GM18499 (cell line): ENCODE results near the gene CDC25C.
"Not testable (repeated sequence)": the region's sequence is repeated elsewhere in the genome, so short reads cannot be mapped to it uniquely, and the experiment has no call there.

Source experiments
- ATAC-seq: cut with Tn5 transposase; IDR thresholded peaks from one replicate; pipeline ENCODE4 v1.9.1; 2021; ENCODE audit warnings: moderate number of reproducible peaks; ENCODE audit not compliant: insufficient read depth, unreplicated experiment

Gene CDC25C

DNA sequence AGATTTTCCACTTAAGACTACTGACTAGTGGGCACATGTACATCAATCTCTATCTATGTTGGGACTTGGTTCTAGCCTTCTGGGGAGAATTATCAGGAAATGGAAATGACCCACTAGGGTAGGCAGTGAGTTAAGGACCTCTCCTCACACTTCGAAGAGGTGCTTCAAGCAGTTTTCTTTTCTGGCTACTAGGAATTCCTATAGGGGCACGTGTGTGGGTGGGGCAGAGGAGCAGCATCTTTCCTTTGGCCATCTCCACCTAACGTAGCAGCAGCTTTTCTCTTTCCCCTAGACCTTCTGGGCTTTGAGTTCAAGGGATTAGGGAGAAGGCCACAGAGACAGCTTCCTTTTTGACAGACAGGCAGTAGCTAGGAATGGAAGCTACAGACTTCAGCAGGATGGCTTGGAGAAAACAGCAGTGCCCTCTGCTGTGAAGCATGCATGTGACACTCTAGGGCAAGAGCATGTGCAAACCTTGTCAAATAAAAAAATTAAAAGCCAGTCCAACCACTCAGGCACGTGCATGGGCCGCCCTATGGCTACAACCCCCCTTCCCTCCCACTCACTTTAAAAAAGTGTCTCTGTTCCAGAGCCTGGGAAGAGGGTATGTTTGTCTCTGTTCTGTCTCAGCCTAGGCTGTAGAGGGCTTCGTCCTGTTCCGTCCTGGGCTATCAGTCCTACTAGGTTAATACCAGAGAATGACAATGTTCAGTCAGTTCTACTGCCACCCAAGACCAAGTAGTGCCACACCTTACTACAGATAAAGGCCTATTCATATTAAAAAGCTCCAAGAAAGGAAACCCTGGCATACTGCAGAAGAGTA lies 48.5 kb downstream of the CDC25C start:
- ATAC-seq, result no peak

DNA sequence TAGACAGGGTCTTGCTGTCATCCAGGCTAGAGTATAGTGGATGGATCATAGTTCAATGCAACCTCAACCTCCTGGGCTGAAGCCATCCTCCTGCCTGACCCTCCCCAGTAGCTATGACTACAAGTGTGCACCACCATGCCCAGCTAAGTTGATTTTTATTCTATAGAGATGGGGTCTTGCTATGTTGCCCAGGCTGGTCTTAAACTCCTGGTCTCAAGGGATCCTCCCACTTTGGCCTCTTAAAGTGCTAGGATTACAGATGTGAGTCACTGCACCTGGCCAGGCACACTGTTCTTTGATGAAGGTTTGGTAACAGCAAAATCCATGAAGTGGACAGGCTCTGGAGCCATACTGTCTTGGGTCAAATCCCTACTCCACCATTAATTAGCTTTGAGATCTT lies 50.7 kb downstream of the CDC25C start:
- ATAC-seq, result no peak

DNA sequence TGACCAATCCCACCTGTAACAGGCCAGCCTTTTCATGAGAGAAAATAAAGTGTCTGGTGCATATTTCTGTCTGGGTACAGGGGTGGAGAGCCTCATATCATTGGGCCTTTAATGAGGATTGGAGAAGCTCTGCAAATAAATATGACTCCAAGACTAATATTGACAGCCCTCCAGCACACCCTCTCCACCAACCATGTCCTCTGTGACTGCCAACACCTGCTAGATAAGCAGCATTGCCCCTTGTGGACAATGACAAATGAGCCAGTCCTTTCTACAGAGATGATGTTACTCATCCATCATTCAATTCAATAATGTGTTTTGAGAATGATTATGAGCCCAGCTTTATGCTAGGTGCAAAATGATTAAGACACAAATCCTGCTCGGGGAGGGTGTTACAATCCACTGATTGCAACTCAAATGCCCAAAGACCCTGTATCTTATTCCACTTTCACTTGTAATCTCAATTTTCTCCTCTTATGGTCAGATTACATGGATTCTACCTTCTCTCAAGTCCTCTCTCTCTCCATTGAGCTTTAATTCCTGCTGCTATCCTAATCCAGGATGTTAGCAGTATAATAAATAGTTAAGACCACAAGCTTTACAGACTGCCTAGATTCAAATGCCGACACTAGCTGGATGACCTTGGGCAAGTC lies 55.1 kb downstream of the CDC25C start:
- no peak for ATAC-seq

DNA sequence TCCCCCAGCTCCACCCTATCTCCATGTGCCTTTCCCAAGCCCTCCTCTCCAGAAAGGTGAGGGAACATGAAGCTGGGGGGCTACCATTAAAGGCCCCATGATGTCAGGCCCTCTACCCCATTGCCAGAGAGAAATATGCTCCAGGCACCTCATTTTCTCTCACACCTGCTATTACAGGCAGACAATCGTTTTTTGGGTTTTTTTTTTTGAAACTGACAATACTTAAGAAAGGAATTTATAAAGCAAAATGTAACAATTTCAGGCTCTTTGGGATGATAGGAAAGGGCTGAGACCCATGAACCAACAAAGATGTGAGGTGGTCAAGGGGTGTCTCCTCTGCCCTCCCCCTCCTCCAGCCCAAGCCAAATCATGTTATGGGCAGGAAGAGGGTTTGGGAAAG lies 55.7 kb downstream of the CDC25C start:
- ATAC-seq, result no peak

- no peak for ATAC-seq
These were observed 56.2 kb downstream of the CDC25C start for GRCh38 chr5:138275379-138275782.

DNA sequence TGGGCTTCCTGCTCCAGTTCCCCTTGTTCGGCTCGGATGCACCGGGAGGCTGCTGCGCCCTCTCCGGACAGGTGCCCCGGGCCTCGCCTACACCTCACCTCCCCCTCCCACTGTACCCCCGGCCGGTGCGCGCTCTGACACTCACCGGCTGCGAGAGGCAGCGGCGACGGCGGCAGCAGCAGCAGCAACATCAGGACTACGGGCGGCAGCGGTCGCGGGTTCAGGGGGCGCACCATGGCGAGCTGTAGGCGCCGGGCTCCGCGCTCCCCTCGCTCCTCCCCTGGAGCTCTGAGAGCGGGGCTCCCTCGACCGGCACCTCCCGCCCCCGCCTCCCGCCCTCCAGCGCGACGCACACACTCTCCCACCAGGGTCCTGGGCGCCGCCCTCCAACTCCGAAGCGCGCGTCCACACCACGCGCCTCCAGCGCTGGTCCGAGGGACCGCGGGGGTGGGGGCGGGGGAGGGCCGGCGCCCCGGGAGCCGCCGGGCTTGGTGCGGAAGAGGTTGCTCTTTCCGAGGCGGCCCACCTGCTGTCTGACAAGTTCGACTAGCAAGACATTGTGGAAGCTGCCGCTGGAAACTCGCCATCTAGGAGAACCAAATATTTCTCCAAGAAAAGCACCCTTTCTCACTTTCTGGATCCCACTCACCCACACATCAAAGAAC lies 57.3 kb downstream of the CDC25C start, which contains the start of gene GFRA3:
Gene GFRA3, minus strand, starts transcription at position 433 of the 665 bp plus-strand sequence. Its CDS starts 197 bp downstream, at position 236.
- ATAC-seq, result no peak

GRCh38 chr5:138273834-138274188 lies 57.8 kb downstream of the CDC25C start:
- no peak for ATAC-seq

- ATAC-seq, result no peak
These were observed 58.9 kb downstream of the CDC25C start for GRCh38 chr5:138272681-138273080.

GRCh38 chr5:138271281-138271680 lies 60.3 kb downstream of the CDC25C start:
- no peak for ATAC-seq

GRCh38 chr5:138264183-138264582 lies 67.4 kb downstream of the CDC25C start:
- ATAC-seq, result no peak

GRCh38 chr5:138263581-138263980 lies 68.0 kb downstream of the CDC25C start:
- ATAC-seq, result no peak

DNA sequence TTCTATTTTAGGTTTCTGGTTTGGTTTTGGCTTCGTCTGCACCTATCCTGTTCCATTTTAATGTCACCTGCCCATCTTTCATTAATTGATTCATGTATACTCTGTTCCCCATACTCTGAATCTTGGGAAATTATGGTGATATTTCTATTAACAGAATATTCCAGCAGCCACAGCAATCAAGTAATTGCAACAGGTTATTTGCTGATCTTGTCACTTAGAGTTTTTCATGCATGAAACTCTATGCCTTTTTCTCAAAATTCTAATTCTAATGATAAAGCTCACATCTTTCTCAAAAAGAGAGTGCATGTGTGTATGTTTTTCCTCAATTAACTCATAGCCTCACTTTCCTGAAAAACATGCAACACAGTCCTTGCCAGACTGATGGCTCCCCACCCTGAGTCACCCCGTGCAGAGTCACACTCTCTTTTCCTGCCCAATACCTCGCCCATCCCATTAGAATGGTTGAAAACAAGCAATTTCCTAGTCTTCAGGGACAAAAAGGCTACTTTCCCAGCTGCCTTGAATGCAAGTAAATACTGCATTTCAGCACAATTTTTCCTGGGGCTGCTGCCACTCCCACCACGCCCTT lies 72.8 kb downstream of the CDC25C start:
- no peak for ATAC-seq

DNA sequence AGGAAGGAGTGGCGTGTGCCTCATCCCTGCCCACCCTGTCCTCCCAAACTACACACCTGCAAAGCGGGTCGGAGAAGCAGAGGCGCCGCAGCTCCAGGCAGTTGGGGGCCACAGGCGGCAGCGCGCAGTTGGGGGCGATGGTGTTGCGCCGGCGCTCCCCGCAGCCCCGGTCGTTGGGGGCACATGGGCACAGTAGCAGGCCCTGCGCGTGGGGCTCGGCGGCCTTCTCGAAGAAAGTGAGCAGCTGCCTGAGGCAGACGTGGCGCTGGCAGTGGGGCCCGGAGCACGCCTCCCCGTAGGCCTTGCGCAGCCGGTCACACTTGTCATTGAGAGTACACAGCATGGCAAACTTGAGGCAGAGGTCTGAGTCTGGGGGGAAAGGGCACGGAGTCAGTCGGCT lies 74.0 kb downstream of the CDC25C start:
- ATAC-seq, result no peak

DNA sequence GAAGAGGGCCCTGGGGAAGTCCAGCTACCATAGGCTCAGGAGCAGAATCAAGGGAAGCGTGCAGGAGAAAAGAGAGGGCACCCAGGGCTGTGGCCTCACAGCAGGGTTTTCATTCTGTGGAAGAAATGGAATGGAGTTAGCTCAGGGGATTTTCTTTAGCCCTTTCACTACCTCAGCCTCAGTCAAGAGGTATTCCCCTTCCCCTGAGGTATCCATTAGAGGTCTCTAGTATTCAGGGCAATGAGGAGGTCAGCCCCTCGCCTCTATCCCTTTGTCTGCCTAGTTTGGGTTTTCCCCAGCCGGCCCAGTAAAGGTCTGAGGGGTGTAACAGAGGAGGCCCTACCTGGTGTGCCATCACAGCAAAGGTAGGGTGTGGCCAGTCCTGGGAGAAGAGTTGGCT lies 78.7 kb downstream of the CDC25C start:
- no peak for ATAC-seq

DNA sequence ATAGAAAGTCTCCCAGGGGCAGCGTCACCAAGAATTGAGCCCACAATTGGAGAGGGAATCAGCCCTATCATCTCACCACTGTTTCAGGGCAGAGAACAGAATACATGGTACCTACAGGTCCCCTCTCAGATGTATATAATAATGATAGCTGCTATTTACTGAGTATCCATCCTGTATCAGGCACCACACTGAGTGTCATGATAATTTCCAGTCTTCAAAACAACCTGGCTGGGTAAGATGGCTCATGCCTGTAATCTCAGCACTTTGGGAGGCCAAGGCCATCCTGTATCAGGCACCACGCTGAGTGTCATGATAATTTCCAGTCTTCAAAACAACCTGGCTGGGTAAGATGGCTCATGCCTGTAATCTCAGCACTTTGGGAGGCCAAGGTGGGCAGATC lies 83.8 kb downstream of the CDC25C start:
- ATAC-seq, result not testable (repeated sequence)

GRCh38 chr5:138246822-138247221 lies 84.8 kb downstream of the CDC25C start:
- no peak for ATAC-seq

DNA sequence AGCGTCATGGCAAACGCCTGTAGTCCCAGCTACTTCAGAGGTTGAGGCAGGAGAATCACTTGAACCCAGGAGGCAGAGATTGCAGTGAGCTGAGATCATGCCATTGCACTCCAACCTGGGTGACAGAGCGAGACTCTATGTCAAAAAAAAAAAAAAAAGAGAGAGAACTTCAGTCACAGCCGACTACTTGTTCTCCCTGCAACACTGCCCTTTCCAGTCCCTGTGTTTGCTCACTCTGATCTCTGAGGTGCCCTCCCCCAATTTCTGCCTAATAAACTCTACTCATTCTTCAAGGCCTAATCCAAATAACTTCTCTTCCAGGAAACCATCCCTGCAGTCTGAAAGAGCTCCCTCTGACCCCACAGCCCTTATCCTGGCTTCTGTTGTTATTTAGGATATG lies 85.3 kb downstream of the CDC25C start:
- no peak for ATAC-seq

DNA sequence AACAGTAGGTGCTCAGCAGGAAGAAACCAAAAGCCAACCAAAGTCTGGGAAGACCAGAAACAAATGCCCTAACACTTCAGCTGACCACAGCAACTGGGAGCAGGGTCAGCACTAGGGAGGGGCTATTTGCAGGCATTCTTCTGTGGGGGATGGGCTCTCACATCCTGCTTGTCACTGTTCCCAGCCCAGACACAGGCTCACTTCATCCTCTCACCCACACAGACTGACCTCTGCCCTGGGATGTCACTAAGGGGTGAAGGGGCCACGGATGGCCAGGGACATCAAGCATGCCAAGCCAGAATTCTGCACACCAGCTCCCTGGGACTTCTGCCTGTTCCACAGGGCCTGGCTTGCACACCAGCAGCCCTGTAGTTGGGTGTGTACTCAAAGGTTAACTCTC lies 85.9 kb downstream of the CDC25C start:
- ATAC-seq, result no peak

DNA sequence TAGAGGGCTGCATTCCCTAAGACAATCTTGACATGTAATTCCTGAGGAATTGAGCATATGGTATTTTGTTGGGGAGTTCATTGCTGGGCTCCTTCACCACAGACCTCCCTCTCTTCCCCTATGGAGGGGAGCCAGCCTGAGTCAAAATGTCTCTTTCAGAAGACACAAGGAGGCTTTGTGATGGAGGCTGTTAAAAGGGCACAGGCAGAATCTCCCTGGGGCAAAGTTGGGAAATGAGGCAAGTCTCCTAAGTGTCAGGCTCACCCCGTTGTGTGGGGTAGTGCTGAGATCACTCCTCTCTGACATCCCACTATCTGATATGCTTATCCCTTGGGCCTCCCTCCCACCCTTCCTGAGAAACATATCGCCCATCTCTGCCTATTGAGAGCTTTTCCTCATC lies 87.8 kb downstream of the CDC25C start:
- no peak for ATAC-seq

DNA sequence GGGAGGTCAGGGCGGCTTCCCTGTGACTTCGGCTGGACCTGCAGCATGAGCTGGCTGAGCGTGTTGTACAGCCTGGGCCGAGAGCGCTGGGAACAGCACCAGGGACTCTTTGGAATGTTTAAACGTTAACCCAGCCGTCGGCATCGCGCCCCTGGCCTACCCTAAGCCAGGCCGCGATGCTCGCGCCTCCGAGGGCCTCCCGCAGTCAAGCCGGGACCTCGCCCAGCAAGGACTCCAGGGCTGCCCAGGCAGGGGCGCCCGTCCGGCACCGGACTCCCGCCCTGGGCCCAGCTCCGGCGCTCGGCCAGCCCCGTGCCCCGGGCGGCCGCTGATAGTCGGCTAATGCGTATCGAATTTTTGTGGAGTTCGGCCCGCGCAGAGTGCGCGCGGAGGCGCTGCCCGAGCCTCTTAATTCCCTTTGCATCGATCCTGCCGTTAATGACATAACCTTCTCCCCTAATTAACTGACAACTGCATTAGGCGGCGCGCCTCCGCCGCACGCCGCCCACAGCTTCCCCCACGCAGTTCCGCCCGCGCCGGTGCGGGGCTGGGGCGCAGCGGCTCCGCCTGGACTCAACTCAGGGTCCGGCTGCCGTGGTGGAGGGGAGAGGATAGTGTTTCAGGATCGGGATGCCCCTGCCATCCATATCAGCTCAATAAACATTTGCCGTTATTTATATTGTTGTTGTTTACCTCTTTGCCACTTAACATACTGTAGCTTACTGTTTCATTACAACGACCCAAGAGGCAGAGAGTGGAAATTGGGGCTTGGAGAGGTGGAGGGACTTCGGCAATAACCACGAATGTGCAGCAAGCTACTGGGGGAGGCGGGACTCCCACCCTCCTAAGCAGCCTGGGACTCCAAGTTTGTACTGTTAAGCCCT lies 89.7 kb downstream of the CDC25C start:
- ATAC-seq, result no peak
